Activated T-helper 1 cell treated with anti-CD3 and anti-CD28 coated beads, Interleukin-12 subunit alpha, Interleukin-12 subunit beta, Interleukin-2, Interleukin-4 antibody, amounts not matched to agents 30 ng/mL and 10 ng/mL and 1 ng/mL, durations not matched to agents 14 hours and 24 hours and 36 hours (primary cell): Measurements from ENCODE around the gene EBF3. TPM values are rescaled to one million over a fixed set of nuclear protein-coding genes. Genes with fewer than 3 reads are reported as not detected.

Source experiments
- DNase-seq: peaks from one replicate; pipeline ENCODE4 v3.0.0; 2021; ENCODE audit warnings: low spot score
- H3K27ac Mint-ChIP-seq: one replicate; pipeline ENCODE4 v1.8.0; 2021; ENCODE audit warnings: mild to moderate bottlenecking, mixed read lengths
- H3K27me3 Mint-ChIP-seq: one replicate; pipeline ENCODE4 v1.8.0; 2022; ENCODE audit warnings: mild to moderate bottlenecking, moderate library complexity, mixed read lengths; ENCODE audit not compliant: insufficient read depth
- H3K36me3 Mint-ChIP-seq: one replicate; pipeline ENCODE4 v1.8.0; 2021; ENCODE audit warnings: low read depth, mixed read lengths
- H3K4me1 Mint-ChIP-seq: one replicate; pipeline ENCODE4 v1.8.0; 2021; ENCODE audit warnings: low read depth, mixed read lengths
- H3K4me3 Mint-ChIP-seq: one replicate; pipeline ENCODE4 v1.8.0; 2021; ENCODE audit warnings: mild to moderate bottlenecking, moderate library complexity, mixed read lengths
- H3K9me3 Mint-ChIP-seq: one replicate; pipeline ENCODE4 v1.8.0; 2021; ENCODE audit warnings: mixed read lengths
- intact Hi-C: fragments of 100-400 bp; cut with micrococcal nuclease; formaldehyde crosslinking; loops from one replicate; pipeline ENCODE4 v1.15.1; 2024
- total RNA-seq: library from RNA; stranded (reverse); gene quantifications from 2 replicates; pipeline ENCODE4 v1.2.3, GENCODE V29; 2022

EBF3 gene, protein sequence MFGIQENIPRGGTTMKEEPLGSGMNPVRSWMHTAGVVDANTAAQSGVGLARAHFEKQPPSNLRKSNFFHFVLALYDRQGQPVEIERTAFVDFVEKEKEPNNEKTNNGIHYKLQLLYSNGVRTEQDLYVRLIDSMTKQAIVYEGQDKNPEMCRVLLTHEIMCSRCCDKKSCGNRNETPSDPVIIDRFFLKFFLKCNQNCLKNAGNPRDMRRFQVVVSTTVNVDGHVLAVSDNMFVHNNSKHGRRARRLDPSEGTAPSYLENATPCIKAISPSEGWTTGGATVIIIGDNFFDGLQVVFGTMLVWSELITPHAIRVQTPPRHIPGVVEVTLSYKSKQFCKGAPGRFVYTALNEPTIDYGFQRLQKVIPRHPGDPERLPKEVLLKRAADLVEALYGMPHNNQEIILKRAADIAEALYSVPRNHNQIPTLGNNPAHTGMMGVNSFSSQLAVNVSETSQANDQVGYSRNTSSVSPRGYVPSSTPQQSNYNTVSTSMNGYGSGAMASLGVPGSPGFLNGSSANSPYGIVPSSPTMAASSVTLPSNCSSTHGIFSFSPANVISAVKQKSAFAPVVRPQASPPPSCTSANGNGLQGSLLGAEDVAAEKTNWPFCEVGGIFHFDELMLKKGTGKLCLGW
- total RNA-seq = not detected in 2 replicates

DNA sequence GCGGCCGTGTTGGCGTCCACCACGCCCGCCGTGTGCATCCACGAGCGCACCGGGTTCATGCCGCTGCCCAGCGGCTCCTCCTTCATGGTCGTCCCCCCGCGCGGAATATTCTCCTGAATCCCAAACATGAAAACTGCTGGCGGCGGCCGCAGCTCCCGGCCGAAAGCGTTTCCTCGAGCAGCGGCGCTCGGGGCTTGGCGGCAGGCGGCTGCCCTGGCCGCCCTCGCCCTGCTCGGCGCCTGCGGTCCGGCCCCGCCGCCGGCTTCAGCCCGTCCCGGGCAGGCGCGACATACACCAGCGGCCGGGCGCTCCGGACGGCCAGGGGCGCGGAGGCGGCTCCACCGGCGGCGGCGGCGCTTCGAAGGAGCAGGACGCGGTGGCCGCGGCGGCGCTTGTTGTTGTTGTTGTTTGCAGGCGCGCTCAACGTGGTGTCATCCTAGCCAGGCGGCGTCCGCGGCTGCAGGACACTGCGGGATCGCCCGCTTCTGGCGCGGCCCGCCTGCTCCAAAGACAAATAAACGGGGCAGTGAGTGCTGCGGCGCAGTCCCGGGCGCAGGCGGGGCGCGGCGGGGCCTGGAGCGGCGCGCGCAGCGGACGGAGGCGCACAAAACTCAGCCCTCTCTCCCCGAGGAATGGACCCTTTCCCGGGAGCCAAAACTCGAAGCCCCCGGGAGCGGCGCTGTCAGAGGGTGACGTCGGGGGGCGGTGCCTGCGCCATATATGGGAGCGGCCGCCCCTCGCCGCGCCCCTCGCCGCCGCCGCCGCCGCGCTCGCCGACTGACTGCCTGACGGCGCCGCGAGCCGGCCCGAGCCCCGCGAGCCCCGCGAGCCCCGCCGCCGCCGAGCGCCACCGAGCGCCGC lies at the start of gene EBF3:
Gene EBF3 (minus strand): TSS at position 634 of the 861 bp plus-strand sequence. CDS start 506 bp downstream, at position 128.
- peaks cover 21% of the 10 kb centered on the region for H3K4me1 Mint-ChIP-seq
- intact Hi-C loops = no loop called here
- H3K27ac Mint-ChIP-seq = peak within 1 kb of the TSS; percentile 80
- no peaks in the 10 kb centered on the region for H3K9me3 Mint-ChIP-seq
- DNase-seq = peak; percentile 24
- H3K4me3 Mint-ChIP-seq = peak within 1 kb of the TSS; percentile 39
- H3K36me3 Mint-ChIP-seq = peaks cover 2% of the 10 kb centered on the region
- H3K27me3 Mint-ChIP-seq = peaks cover 48% of the 10 kb centered on the region

- no peaks in the 10 kb centered on the region for H3K27me3 Mint-ChIP-seq
- no peak overlapping the region for H3K27ac Mint-ChIP-seq
- H3K4me3 Mint-ChIP-seq = no peak overlapping the region
- H3K36me3 Mint-ChIP-seq = no peaks in the 10 kb centered on the region
- no peak for DNase-seq
- intact Hi-C loops = no loop called here
- no peaks in the 10 kb centered on the region for H3K4me1 Mint-ChIP-seq
- no peaks in the 10 kb centered on the region for H3K9me3 Mint-ChIP-seq
Measured at GRCh38 chr10:130013335-130014262, 49.5 kb upstream of the EBF3 start.

DNA sequence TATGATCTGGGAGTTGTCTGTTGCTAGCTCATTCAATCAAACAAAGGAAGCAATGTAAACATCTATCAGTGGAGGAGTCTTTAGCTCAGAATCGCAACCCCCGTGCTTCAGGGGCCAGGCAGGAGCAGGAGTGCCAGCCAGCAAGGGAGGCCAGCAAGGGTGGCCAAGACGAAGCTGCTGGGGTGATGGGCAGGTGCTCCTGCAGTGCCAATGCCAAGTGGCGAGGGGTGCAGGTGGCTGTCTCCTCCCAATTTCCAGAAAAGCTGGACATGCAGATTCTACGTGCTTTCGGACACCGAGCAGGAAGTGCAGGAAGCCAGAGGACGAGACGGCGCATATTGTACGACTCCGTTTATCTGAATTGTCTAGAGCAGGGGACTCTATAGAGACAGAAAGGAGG lies 48.1 kb upstream of the EBF3 start:
- H3K36me3 Mint-ChIP-seq = no peaks in the 10 kb centered on the region

GRCh38 chr10:130010653-130011052 lies 46.6 kb upstream of the EBF3 start:
- H3K27me3 Mint-ChIP-seq = peaks cover 7% of the 10 kb centered on the region
- H3K36me3 Mint-ChIP-seq = no peaks in the 10 kb centered on the region
- H3K4me1 Mint-ChIP-seq = no peaks in the 10 kb centered on the region
- intact Hi-C loops = no loop called here
- peaks cover under 1% of the 10 kb centered on the region for H3K9me3 Mint-ChIP-seq
- H3K27ac Mint-ChIP-seq = no peak overlapping the region
- H3K4me3 Mint-ChIP-seq = no peak overlapping the region
- DNase-seq = no peak

More for the DNA sequence above, 48.1 kb upstream of the EBF3 start:
- no peaks in the 10 kb centered on the region for H3K4me1 Mint-ChIP-seq
- DNase-seq = no peak
- no peaks in the 10 kb centered on the region for H3K9me3 Mint-ChIP-seq
- no peaks in the 10 kb centered on the region for H3K27me3 Mint-ChIP-seq
- intact Hi-C loops = no loop called here
- no peak overlapping the region for H3K4me3 Mint-ChIP-seq
- no peak overlapping the region for H3K27ac Mint-ChIP-seq

- Mint-ChIP-seq H3K4me3 (no peak overlapping the region), H3K9me3 (peaks cover 4% of the 10 kb centered on the region), H3K4me1 (no peaks in the 10 kb centered on the region), H3K36me3 (no peaks in the 10 kb centered on the region), H3K27me3 (peaks cover 13% of the 10 kb centered on the region), H3K27ac (no peak overlapping the region)
- no peak for DNase-seq
- intact Hi-C loops = no loop called here
Measured at GRCh38 chr10:130009228-130009627, 45.2 kb upstream of the EBF3 start.

DNA sequence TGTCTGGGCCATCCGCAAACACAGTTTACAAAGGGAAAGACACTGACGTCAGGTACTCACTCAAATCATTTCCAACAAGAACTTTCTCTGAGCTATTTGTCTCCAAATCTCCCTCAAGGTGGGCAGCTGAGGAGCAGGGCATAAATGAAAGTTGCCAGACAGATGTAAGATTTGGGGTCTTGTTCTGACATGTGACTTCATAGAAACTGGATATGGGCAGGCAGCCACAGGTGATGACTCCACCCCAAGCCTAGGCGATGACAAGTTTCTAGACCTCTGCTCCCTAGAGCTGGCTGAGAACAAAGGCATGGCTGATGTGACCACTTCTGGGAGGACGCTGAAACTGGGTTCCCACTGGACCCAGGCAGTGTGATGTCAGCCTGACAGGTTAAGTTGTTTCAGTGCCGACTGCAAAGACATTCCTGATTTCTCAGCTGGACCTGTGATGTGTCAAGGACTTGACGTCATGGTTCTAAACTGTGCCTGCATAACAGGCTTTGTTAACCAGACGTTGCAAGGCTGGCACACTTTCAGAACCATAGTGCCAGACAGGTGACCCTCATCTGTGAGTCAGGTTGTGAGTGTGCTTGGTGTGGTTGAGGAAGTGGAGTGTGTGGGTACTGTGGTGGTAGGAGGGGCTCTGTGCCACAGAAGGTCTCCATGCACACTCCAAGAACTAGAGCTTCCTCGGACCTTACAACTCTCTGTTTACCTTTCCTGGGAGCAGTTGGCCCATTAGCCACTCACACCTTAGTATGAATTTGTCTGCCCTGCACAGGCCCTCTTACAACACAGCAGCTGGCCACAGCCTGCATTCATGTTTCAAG lies 39.9 kb upstream of the EBF3 start:
- DNase-seq = no peak
- Mint-ChIP-seq H3K27me3 (peaks cover 17% of the 10 kb centered on the region), H3K36me3 (no peaks in the 10 kb centered on the region), H3K4me1 (no peaks in the 10 kb centered on the region), H3K27ac (no peak overlapping the region), H3K9me3 (peaks cover 4% of the 10 kb centered on the region), H3K4me3 (no peak overlapping the region)
- intact Hi-C loops = no loop called here

DNA sequence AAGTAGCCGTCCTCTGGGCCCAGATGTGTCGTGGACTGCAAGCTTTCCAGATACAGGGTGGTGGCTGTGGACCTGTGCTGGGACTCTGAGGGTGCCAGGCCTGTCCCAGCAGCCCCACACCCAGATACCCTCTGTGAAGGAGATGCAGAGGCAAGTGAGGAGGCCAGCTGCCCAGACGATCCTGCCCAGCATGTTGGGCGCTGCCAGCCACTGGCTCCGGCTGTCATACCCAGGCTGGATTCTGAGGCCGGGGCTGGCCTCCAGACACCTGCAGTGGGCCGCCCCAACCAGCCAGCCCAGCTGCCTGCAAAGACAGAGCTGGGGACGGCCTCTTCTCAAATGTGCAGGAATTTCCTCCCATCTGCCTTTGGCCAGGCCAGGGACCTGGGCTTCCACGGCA lies 39.1 kb upstream of the EBF3 start:
- H3K27ac Mint-ChIP-seq = no peak overlapping the region
- DNase-seq = no peak
- no peak overlapping the region for H3K4me3 Mint-ChIP-seq
- H3K9me3 Mint-ChIP-seq = peaks cover 4% of the 10 kb centered on the region
- peaks cover 17% of the 10 kb centered on the region for H3K27me3 Mint-ChIP-seq
- intact Hi-C loops = no loop called here
- H3K36me3 Mint-ChIP-seq = no peaks in the 10 kb centered on the region
- H3K4me1 Mint-ChIP-seq = no peaks in the 10 kb centered on the region

DNA sequence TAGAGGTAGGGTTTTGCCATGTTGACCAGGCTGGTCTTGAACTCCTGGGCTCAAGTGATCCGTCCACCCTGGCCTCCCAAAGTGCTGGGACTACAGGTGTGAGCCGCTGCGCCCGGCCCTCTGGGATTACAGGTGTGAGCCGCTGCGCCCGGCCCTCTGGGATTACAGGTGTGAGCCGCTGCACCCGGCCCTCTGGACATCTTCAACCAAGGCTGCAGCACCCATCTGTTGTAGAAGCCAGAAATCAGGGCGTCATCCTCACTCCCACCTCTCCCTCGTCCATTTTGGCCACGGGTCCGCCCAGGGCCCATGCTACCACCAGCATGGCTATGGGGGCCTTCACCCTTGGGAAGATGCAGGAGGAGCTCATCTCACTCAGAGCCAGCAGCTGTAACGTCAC lies 38.5 kb upstream of the EBF3 start:
- H3K27ac Mint-ChIP-seq = no peak overlapping the region
- H3K27me3 Mint-ChIP-seq = peaks cover 17% of the 10 kb centered on the region
- intact Hi-C loops = no loop called here
- no peak overlapping the region for H3K4me3 Mint-ChIP-seq
- no peak for DNase-seq
- H3K36me3 Mint-ChIP-seq = no peaks in the 10 kb centered on the region
- H3K4me1 Mint-ChIP-seq = no peaks in the 10 kb centered on the region
- peaks cover 4% of the 10 kb centered on the region for H3K9me3 Mint-ChIP-seq

GRCh38 chr10:130000918-130001317 lies 36.8 kb upstream of the EBF3 start:
- no peaks in the 10 kb centered on the region for H3K4me1 Mint-ChIP-seq
- H3K27ac Mint-ChIP-seq = no peak overlapping the region
- intact Hi-C loops = no loop called here
- DNase-seq = no peak
- H3K36me3 Mint-ChIP-seq = no peaks in the 10 kb centered on the region
- H3K27me3 Mint-ChIP-seq = peaks cover 13% of the 10 kb centered on the region
- peaks cover 4% of the 10 kb centered on the region for H3K9me3 Mint-ChIP-seq
- no peak overlapping the region for H3K4me3 Mint-ChIP-seq

DNA sequence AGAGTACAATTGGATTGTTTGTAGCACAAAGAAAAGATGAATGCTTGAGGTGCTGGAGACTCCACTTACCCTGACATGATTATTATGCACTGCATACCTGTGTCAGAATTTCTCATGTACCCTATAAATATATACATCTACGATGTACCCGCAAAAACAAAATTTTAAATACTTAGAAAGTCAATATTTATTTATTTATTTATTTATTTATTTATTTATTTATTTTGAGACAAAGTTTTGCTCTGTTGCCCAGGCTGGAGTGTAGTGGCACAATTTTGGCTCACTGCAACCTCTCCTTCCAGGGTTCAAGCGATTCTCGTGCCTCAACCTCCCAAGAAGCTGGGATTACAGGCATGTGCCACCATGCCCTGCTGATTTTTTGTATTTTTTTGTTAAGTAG lies 35.1 kb upstream of the EBF3 start:
- intact Hi-C loops = no loop called here

DNA sequence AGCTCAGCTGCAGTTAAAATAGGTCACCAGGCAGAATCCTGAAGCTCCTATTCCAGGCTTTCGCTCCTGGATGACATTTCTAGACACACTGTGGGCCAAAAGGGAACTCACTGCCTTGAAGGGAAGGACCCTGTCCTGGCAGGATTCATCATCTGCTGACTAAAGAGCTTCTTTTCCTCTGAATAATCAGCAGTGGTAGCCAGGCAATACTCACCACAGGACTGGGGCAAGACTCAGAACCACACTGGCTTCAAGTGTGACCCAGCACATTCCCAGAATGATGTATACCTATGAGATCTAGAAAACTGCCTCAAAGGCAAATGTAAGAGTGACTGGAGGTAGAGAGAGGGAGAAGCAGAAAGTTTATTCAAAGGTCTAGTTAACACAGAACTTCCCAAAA lies 29.5 kb upstream of the EBF3 start:
- H3K27me3 Mint-ChIP-seq = peaks cover 10% of the 10 kb centered on the region
- peaks cover 3% of the 10 kb centered on the region for H3K9me3 Mint-ChIP-seq
- H3K36me3 Mint-ChIP-seq = no peaks in the 10 kb centered on the region
- no peaks in the 10 kb centered on the region for H3K4me1 Mint-ChIP-seq
- H3K4me3 Mint-ChIP-seq = no peak overlapping the region
- no peak for DNase-seq
- H3K27ac Mint-ChIP-seq = no peak overlapping the region
- intact Hi-C loops = no loop called here

More for the DNA sequence above, 35.1 kb upstream of the EBF3 start:
- no peak overlapping the region for H3K4me3 Mint-ChIP-seq
- no peaks in the 10 kb centered on the region for H3K36me3 Mint-ChIP-seq
- H3K9me3 Mint-ChIP-seq = no peaks in the 10 kb centered on the region
- no peaks in the 10 kb centered on the region for H3K4me1 Mint-ChIP-seq
- H3K27me3 Mint-ChIP-seq = peaks cover 14% of the 10 kb centered on the region
- DNase-seq = no peak
- H3K27ac Mint-ChIP-seq = no peak overlapping the region
